ENCODE measurements around the gene TYK2. TPM values are rescaled to one million over a fixed set of nuclear protein-coding genes. Genes with fewer than 3 reads are reported as not detected.

Gene TYK2
- total and polyA plus RNA-seq, 2 of the 13 experiments (the other 11 are each of a cell fraction or from before 2014, with no cell fraction given): 38.8 to 60.1 TPM

- no peak for TF ChIP-seq SNAPC4 (CRISPR knock-in tag; IDR thresholded peaks at IDR 0.05)
- 0 out of 2 replicates have a peak, but pooled peaks have one; percentile 32 for TF ChIP-seq ZSCAN9 (CRISPR knock-in tag; IDR thresholded peaks at IDR 0.05; ENCODE audit: borderline replicate concordance)
- TF ChIP-seq UBTF (CRISPR knock-in tag; IDR thresholded peaks at IDR 0.05): peak; percentile 82
- TF ChIP-seq ZHX1 (CRISPR knock-in tag; IDR thresholded peaks at IDR 0.05; ENCODE audit: low read depth): no peak
- no peak for TF ChIP-seq PLRG1 (conservative IDR thresholded peaks at IDR 0.05)
- TF ChIP-seq SIX1 (CRISPR knock-in tag; IDR thresholded peaks at IDR 0.05; ENCODE audit: borderline replicate concordance): no peak
- TF ChIP-seq NR2F6 (IDR thresholded peaks at IDR 0.05): no peak
- no peak; the same call in 1 of the 2 replicates for TF ChIP-seq NR2F6 (CRISPR knock-in tag; IDR thresholded peaks at IDR 0.05)
- peak; percentile 16; the same call in 1 of the 2 replicates for TF ChIP-seq ZIK1 (CRISPR knock-in tag; IDR thresholded peaks at IDR 0.05; ENCODE audit: borderline replicate concordance, low read depth)
- no peak for TF ChIP-seq CEBPZ (IDR thresholded peaks at IDR 0.05; ENCODE audit: low read length)
- no peak for TF ChIP-seq ONECUT2 (CRISPR knock-in tag; IDR thresholded peaks at IDR 0.05)
- no peak for TF ChIP-seq SP140L (CRISPR knock-in tag; IDR thresholded peaks at IDR 0.05; ENCODE audit: borderline replicate concordance)
- peak; percentile 56; the same call in 1 of the 2 replicates for TF ChIP-seq ZNF253 (CRISPR knock-in tag; IDR thresholded peaks at IDR 0.05; ENCODE audit: borderline replicate concordance)
- no peak for TF ChIP-seq ZNF354B (CRISPR knock-in tag; IDR thresholded peaks at IDR 0.05)
- no peak; the same call in 1 of the 2 replicates for TF ChIP-seq ZNF891 (CRISPR knock-in tag; IDR thresholded peaks at IDR 0.05)
- TF ChIP-seq NR2C2 (CRISPR knock-in tag; IDR thresholded peaks at IDR 0.05; ENCODE audit: borderline replicate concordance): peak; percentile 48; the same call in 1 of the 2 replicates
Observed at GRCh38 chr19:10380313-10381102, at the start of gene TYK2 (continued).
